IMR-90 (cell line): ENCODE results near the gene ATP2B2.

Experiments used
- BHLHE40 ChIP-seq: fragments of 150-350 bp; IDR thresholded peaks from 2 replicates; pipeline ENCODE4 v1.6.1; 2016; ENCODE audit warnings: mild to moderate bottlenecking, low read depth, low read length
- CEBPB ChIP-seq: IDR thresholded peaks from 2 replicates; pipeline ENCODE4 v1.6.1; 2012; ENCODE audit warnings: low read depth, low read length, improper control_type of control experiment
- CTCF ChIP-seq: conservative IDR thresholded peaks from 2 replicates; pipeline ENCODE4 v1.5.1; 2012; ENCODE audit warnings: mild to moderate bottlenecking, low read depth, low read length, improper control_type of control experiment
- ELK1 ChIP-seq: fragments of 150-350 bp; IDR thresholded peaks from 2 replicates; pipeline ENCODE4 v1.6.1; 2016; ENCODE audit warnings: low read depth, mild to moderate bottlenecking, low read length, moderate library complexity, borderline replicate concordance
- FOS ChIP-seq: fragments of 150-350 bp; IDR thresholded peaks from 2 replicates; pipeline ENCODE4 v1.6.1; 2016; ENCODE audit warnings: low read depth, low read length
- MAFK ChIP-seq: IDR thresholded peaks from 2 replicates; pipeline ENCODE4 v1.6.1; 2012; ENCODE audit warnings: low read depth, low read length, improper control_type of control experiment
- MAZ ChIP-seq: IDR thresholded peaks from 2 replicates; pipeline ENCODE4 v1.6.1; 2012; ENCODE audit warnings: low read depth, mild to moderate bottlenecking, low read length, improper control_type of control experiment, moderate library complexity, borderline replicate concordance
- MXI1 ChIP-seq: IDR thresholded peaks from 2 replicates; pipeline ENCODE4 v1.6.1; 2012; ENCODE audit warnings: low read depth, mild to moderate bottlenecking, low read length, moderate library complexity, borderline replicate concordance
- POLR2A ChIP-seq: IDR thresholded peaks from 2 replicates; pipeline ENCODE4 v1.6.1; 2012; ENCODE audit warnings: mild to moderate bottlenecking, low read depth, low read length
- RAD21 ChIP-seq: IDR thresholded peaks from 2 replicates; pipeline ENCODE4 v1.6.1; 2012; ENCODE audit warnings: low read length, improper control_type of control experiment
- RCOR1 ChIP-seq: IDR thresholded peaks from 2 replicates; pipeline ENCODE4 v1.6.1; 2012; ENCODE audit warnings: mild to moderate bottlenecking, low read length, improper control_type of control experiment; ENCODE audit not compliant: insufficient replicate concordance
- RFX5 ChIP-seq: IDR thresholded peaks from 2 replicates; pipeline ENCODE4 v1.8.0; 2012; ENCODE audit warnings: low read depth, mild to moderate bottlenecking, low read length, moderate library complexity
- SMC3 ChIP-seq: fragments of 150-350 bp; IDR thresholded peaks from 2 replicates; pipeline ENCODE4 v1.6.1; 2016; ENCODE audit warnings: low read depth, mild to moderate bottlenecking, antibody characterized with exemption, low read length, moderate library complexity
- USF2 ChIP-seq: fragments of 150-350 bp; IDR thresholded peaks from 2 replicates; pipeline ENCODE4 v1.6.1; 2017; ENCODE audit warnings: mild to moderate bottlenecking, antibody characterized with exemption, low read length, low read depth

DNA sequence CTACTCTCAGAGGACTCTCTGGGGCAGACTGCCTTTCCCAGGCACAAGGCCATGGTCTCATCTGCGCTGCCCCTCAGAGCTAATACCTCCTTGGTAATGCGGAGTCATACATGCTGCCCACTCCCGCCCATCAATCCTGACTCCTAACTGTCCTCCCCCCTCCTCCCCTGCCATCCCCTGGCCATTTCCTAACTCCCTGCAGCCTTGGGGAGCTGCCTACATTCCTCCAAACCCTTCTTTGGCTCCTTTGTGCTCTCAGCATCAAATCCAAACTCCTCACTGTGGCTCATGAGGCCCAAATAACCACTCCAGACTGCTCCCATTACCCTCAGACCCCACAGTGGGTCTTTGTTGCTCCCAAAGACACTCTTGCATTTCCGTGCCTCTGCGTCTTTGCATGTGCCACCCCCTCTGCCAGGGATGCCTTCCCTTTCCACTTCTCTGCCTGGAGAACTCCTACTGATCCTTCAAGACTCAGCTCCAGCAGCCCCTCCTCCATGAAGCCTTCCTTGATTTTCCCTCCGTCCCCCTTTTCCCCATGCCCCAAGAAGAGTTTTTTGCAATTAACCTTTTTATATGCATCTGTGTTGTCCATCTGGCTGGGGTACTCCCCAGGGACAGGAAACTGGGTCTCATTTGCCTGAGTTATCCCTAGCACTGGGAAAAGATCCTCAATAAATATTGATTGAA is 5.5 kb upstream of the ATP2B2 start:
- TF ChIP-seq RAD21 (no peak), POLR2A (no peak), CTCF (no peak), SMC3 (no peak), USF2 (no peak), ELK1 (no peak), BHLHE40 (no peak), FOS (no peak), RCOR1 (no peak), MAZ (no peak), RFX5 (no peak), MAFK (no peak), MXI1 (no peak), CEBPB (no peak)
